Adrenal gland (tissue), 12 donors: ENCODE measurements around the gene NDEL1. TPM values are rescaled to one million over a fixed set of nuclear protein-coding genes. Genes with fewer than 3 reads are reported as not detected.
A peak's percentile ranks its signal among the peaks of the same experiment; 100 is the strongest.

Source experiments
- DNase-seq, 7 donors: peaks; one replicate each; pipeline ENCODE4 v3.0.0-alpha.2; 2019 to 2020
- H3K27ac ChIP-seq, 5 donors: fragments of 200-600 bp; sonication (generic) in 4 of 5; 1 replicate in 3 of 5; 2 replicates in 2 of 5; pipeline versions ENCODE4 v1.5.1 to v1.8.0; 2016 to 2020; ENCODE audit warnings: mild to moderate bottlenecking in 1 of 5
- H3K27me3 ChIP-seq: fragments of 200-600 bp; 2 replicates; pipeline ENCODE4 v1.8.0; 2021
- H3K36me3 ChIP-seq, 2 donors: fragments of 200-600 bp; replicated peaks in 1 of 2; 1 replicate in 1 of 2; 2 replicates in 1 of 2; pipeline versions ENCODE4 v1.5.1 to v1.8.0; 2018 to 2022
- H3K4me1 ChIP-seq, 2 donors: fragments of 200-600 bp; replicated peaks in 1 of 2; 1 replicate in 1 of 2; 2 replicates in 1 of 2; pipeline versions ENCODE4 v1.5.1 to v1.8.0; 2018 to 2021
- H3K4me3 ChIP-seq, 4 donors: fragments of 200-600 bp; sonication (generic) in 3 of 4; one replicate each; pipeline ENCODE4 v1.5.1; 2016 to 2018
- H3K9me3 ChIP-seq, 3 donors: fragments of 200-600 bp; sonication (generic) in 1 of 3; replicated peaks in 1 of 3; 1 replicate in 2 of 3; 2 replicates in 1 of 3; pipeline versions ENCODE4 v1.5.1 to v1.8.0; 2016 to 2021
- CTCF ChIP-seq, 6 experiments: fragments of 450-650 bp in 4 of 6; fragments of 200-600 bp in 2 of 6; sonication (generic) in 1 of 6; IDR thresholded peaks; 1 replicate in 5 of 6; 2 replicates in 1 of 6; pipeline versions ENCODE4 v1.5.1 to v1.8.0; 2016 to 2021; ENCODE audit warnings: antibody characterized with exemption in 6 of 6, mild to moderate bottlenecking in 2 of 6, moderate library complexity in 1 of 6
- POLR2A ChIP-seq, 2 donors: fragments of 450-650 bp; IDR thresholded peaks; one replicate each; pipeline ENCODE4 v1.6.1; 2017; ENCODE audit warnings: antibody characterized with exemption in 2 of 2, mild to moderate bottlenecking in 2 of 2, moderate library complexity in 1 of 2
- WGBS, 4 donors: extraction: QIAGEN DNeasy Blood & Tissue Kit in 2 of 4; methylation state at CpG; one replicate each; pipeline versions ENCODE4 v1.1.5 to v1.1.7; 2013 to 2017; 5-methylcytosine and 5-hydroxymethylcytosine counted together
- intact Hi-C, 2 donors: fragments of 100-400 bp; cut with DNase I; formaldehyde crosslinking; loops; one replicate each; pipeline versions ENCODE4 v1.14.1 to v1.15.0; 2022 to 2023
- polyA plus RNA-seq, 3 donors: library from polyadenylated mRNA; stranded (reverse); fragments of 200-250 nt in 2 of 3; fragments of 350-450 nt in 1 of 3; fragmentation: Illumina TruSeq in 1 of 3; extraction: RNeasy Lipid Tissue Mini Kit (QIAGEN cat#74804) in 1 of 3; gene quantifications; one replicate each; pipeline ENCODE4 v1.2.3, GENCODE V29; 2013 to 2014
- total RNA-seq, 9 donors: library from RNA; depleted of rRNA in 4 of 9; stranded (reverse); fragments of >200 nt in 4 of 9; fragments of 120-200 nt in 1 of 9; fragmentation: NEBNext Ultra II Directional in 1 of 9; extraction: Animal tissue kit (Norgen Biotek cat#: 25700) in 1 of 9; gene quantifications; one replicate each; pipeline versions ENCODE4 v1.1.0 to v1.2.4, GENCODE V29; 2013 to 2023
- donor health status: healthy with polysubstance abuse.
- donor health status: Bipolar disorder and iron deficiency.
- donor health status: DM: yes; HTN: yes; CAD: no.
- donor health status: DM: no; HTN: no; CAD: no.
- donor health status: DM: no; HTN: no; CAD: no.
- donor health status: DM: yes; HTN: yes; CAD: no.

Gene NDEL1
- total and polyA plus RNA-seq, 12 donors, result 21.9 to 265 (median 47.0) TPM

- intact Hi-C loops, result no loop called here
- H3K27ac ChIP-seq, result no peak overlapping the region
- H3K36me3 ChIP-seq, result peaks cover 0 to 43% of the 10 kb centered on the region in 2 donors
These were observed 63.9 kb downstream of the NDEL1 start for GRCh38 chr17:8499614-8500013.

GRCh38 chr17:8500609-8501008 is 64.9 kb downstream of the NDEL1 start:
- intact Hi-C loops, result no loop called here
- no peaks in the 10 kb centered on the region for H3K9me3 ChIP-seq
- no peak overlapping the region for H3K4me3 ChIP-seq
- no peak for TF ChIP-seq POLR2A (IDR thresholded peaks at IDR 0.05)
- TF ChIP-seq CTCF (IDR thresholded peaks at IDR 0.05), result no peak
- peaks cover 0 to 7% of the 10 kb centered on the region in 2 donors for H3K4me1 ChIP-seq
- WGBS, 4 donors, result 91 to 95% (median 94%) methylated on average over 8 of the region's 8 CpGs
- no peak overlapping the region for H3K27ac ChIP-seq
- peak in 1 of 7 donors; percentile 4 for DNase-seq
- H3K27me3 ChIP-seq, result no peaks in the 10 kb centered on the region
- peaks cover 0 to 36% of the 10 kb centered on the region in 2 donors for H3K36me3 ChIP-seq

More at GRCh38 chr17:8499614-8500013, 63.9 kb downstream of the NDEL1 start:
- WGBS, 4 donors, result 74 to 83% (median 77%) methylated on average over 5 of the region's 5 CpGs
- Histone ChIP-seq H3K9me3 (no peaks in the 10 kb centered on the region), H3K4me1 (peaks cover 0 to 7% of the 10 kb centered on the region in 2 donors), H3K27me3 (no peaks in the 10 kb centered on the region), H3K4me3 (no peak overlapping the region)
- DNase-seq, result peak in 1 of 7 donors; percentile 25
- TF ChIP-seq POLR2A (IDR thresholded peaks at IDR 0.05) (no peak), CTCF (IDR thresholded peaks at IDR 0.05) (no peak)

DNA sequence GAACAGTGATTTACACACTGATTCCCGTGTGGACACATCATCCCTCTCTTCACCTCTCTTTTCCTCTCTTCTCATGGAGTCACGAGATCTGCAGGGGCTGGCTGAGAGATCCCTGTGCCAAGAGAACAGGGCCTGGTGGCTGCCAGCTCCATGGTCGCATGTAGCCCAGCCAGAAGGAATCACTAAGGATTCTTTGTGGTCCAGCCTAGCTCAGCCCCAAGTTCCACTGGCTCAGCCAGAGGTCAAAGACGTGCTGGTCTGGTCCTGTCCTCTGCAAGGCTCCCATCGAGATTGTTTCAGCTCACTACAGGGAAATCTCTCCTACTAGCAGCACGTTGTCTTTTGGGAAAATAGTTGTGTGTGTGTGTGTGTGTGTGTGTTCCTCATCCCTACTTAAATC is 66.4 kb downstream of the NDEL1 start:
- WGBS, 4 donors, result 76 to 89% (median 84%) methylated on average over 5 to 6 of the region's 6 CpGs
- TF ChIP-seq CTCF (IDR thresholded peaks at IDR 0.05) (no peak), POLR2A (IDR thresholded peaks at IDR 0.05) (no peak)
- Histone ChIP-seq H3K36me3 (peaks cover 0 to 24% of the 10 kb centered on the region in 2 donors), H3K4me3 (no peak overlapping the region), H3K9me3 (no peaks in the 10 kb centered on the region), H3K27me3 (no peaks in the 10 kb centered on the region), H3K27ac (no peak overlapping the region), H3K4me1 (peaks cover 0 to 7% of the 10 kb centered on the region in 2 donors)
- DNase-seq, result peak in 1 of 7 donors; percentile 23
- intact Hi-C loops, result no loop called here

DNA sequence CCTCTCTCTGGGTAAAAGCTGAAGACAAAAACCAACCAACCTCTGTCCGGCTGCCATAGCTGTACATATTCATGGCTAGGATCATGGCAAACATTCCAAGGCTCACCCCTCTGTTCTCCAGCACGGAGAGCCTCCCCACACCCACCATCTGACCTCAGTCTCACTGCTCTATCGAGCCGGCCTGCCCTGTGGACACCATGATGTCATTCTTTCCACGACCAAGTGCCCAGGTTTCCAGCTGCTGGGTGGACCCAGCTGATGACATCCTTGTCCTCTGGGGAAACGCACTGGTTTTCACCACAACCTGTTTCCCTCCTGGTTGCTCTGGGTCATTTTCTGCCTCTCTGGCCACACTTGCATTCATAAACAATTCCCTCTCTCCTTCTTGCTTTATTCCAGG is 67.7 kb downstream of the NDEL1 start:
- TF ChIP-seq POLR2A (IDR thresholded peaks at IDR 0.05), result no peak
- no peak for TF ChIP-seq CTCF (IDR thresholded peaks at IDR 0.05)
- intact Hi-C loops, result no loop called here
- 69 to 78% (median 75%) methylated on average over 6 of the region's 6 CpGs for WGBS, 4 donors
- H3K4me1 ChIP-seq, result peaks cover 0 to 7% of the 10 kb centered on the region in 2 donors
- peaks cover 0 to 21% of the 10 kb centered on the region in 2 donors for H3K36me3 ChIP-seq
- H3K9me3 ChIP-seq, result no peaks in the 10 kb centered on the region
- no peak overlapping the region for H3K27ac ChIP-seq
- H3K27me3 ChIP-seq, result no peaks in the 10 kb centered on the region
- no peak overlapping the region for H3K4me3 ChIP-seq
- DNase-seq, result peak in 1 of 7 donors; percentile 61
